Astrocyte of the hippocampus (primary cell): ENCODE data around the gene RTL3.
"Not testable (repeated sequence)": the region's sequence is repeated elsewhere in the genome, so short reads cannot be mapped to it uniquely, and the experiment has no call there.

Experiments used
- DNase-seq: peaks from one replicate; pipeline ENCODE4 v3.0.0; 2011; ENCODE audit warnings: low read depth, low spot score

RTL3 gene, protein sequence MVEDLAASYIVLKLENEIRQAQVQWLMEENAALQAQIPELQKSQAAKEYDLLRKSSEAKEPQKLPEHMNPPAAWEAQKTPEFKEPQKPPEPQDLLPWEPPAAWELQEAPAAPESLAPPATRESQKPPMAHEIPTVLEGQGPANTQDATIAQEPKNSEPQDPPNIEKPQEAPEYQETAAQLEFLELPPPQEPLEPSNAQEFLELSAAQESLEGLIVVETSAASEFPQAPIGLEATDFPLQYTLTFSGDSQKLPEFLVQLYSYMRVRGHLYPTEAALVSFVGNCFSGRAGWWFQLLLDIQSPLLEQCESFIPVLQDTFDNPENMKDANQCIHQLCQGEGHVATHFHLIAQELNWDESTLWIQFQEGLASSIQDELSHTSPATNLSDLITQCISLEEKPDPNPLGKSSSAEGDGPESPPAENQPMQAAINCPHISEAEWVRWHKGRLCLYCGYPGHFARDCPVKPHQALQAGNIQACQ

DNA sequence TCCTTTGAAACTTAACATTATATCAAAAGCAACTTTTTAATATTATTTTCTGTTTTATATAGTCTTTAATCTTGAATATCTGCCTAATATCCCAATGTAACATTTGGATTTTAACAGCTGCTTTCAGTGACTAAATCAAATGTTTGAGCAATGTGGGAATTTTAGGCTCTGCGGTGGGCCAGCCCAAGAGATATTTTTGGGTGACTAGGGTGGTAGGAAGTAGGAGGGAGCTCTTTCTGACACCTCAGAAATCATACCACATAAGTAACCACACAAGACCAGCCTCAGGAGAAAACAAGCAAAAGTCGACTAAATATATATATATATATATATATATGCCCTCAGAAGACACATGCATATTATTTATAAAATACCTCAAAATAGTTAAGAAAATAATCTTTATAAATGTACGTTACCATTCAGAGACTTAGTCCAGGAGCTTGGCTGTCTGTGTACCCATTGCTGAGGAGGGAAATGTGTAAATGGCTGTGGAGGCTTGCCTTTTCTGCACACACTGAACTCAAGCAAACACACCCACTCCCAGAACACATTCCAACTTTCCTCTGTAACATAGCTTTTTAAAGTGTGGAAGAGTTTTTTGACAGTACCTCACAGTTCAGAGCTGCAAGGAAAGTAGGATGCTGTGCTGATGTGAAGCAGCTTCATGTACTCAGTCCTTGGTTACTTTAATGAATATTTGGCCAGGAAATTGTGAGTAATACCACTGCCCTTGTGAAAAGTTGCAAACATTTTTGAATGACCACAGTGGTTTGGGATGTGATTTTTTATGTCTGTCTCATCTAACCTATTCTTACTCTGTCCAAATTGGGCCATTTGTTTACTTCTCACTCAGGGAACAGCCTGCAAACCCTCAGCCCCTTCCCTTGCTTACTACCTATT lies at the start of gene RTL3:
Gene RTL3 (minus strand): TSS at position 484 of the 900 bp plus-strand sequence. CDS start 908 bp downstream, outside the sequence.
- peak; percentile 84 for DNase-seq

DNA sequence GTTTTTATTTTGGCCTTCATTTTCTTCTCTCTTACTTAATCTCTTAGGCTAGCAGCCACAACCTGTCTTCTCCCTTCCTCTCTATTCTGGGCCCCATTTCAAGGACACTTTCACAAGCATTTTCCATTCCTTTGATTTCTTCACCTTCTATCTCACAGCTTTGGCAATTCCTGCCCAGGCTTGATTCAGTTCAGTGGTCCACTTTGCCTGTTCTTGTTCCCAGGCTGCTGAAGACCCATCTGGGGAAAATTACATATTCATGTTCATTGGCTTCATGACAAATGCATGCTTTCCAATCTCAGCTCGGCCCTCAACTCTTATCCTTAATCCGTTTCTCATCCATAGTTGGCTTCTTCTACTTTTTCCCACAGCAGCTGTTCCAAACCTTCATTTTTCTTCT lies 49.7 kb upstream of the RTL3 start:
- DNase-seq, result no peak

DNA sequence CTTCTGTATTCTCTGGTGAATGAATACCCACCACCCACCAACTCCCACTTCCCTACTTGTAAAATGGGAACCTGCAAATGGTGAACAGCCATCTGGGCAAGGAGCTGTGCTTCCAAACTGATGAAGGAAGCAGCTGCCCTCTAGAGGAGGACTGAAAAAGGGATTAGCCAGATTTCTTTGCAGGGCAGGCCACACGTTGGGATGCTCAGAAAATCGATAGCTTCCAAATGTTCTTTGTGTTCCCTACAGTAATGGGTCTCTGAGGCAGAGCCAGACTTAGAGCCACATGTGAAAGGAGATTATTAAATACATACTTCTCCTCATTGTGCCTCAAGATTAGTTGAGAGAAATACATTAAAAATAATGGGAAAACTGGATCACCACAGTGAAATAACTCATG lies 49.1 kb upstream of the RTL3 start:
- DNase-seq, result peak; percentile 49

DNA sequence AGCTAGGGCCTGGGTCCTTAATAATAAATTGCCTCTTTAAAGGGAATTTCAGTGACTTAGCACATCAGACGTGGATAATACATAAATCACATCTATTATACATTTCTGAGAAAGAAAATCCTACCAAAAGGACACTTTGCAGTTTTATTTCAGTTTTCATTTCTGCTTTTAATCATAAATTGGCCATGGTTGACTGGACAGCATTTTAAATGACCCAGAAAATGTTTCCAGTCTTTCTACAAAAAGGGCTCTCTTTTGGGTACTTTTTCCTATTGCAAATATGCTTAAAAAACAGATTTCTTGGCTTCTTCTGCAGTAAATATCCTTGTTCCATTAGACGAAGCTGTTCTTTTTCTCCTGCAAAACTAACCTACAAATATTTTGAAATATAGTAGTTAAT lies 46.9 kb upstream of the RTL3 start:
- DNase-seq, result no peak

DNA sequence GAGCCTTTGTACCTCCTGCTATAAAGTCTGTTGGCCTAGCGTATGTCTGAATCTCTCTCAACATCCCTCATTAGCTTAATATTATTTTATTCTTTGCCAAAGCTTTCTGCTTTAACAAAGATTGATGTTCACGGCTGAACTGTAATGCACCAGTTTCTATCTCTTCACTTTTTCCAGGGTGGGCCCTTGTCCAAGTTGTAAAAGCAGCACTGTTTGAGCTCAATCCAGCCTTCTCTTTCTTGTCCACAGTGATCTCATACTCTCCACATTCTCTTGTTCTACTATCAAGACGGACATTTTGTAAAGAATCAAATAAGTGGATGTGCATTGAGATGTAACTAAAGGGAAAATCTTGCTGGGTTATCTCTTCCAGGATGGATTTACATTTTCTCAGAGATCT lies 34.4 kb upstream of the RTL3 start:
- DNase-seq, result no peak

DNA sequence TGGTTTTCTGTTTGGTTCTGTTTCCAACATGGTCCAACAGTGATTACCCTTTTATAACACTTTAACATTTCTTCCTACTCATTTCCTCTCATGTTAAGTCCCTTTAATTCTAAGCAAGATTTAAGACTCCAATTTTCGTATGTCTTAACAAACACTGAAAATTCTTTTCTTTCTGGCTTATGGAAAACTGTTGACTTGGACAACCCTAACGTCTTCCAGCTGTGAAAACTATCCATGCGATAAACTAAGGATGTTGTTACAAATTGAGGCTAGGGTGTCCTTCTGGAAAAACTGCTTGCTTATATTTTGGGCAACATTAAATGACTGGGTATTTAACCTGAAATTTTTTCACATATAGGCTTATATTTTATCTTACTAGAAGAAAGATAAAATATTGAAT lies 33.9 kb upstream of the RTL3 start:
- no peak for DNase-seq

DNA sequence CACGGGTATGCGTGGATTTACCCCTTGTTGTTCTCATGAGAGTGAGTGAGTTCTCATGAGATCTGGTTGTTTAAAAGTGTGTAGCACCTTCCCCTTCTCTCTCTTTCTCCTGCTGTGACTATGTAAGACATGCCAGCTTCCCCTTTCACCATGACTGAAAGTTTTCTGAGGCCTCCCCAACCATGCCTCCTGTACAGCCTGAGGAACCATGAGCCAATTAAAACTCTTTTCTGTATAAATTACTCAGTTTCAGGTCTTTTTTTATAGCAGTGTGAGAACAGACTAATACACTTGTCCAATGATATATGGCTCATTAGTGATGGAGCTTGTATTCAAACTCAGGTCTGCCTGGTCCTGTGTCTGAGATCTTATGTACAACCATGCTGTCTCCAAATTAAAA lies 28.5 kb upstream of the RTL3 start:
- DNase-seq, result no peak

DNA sequence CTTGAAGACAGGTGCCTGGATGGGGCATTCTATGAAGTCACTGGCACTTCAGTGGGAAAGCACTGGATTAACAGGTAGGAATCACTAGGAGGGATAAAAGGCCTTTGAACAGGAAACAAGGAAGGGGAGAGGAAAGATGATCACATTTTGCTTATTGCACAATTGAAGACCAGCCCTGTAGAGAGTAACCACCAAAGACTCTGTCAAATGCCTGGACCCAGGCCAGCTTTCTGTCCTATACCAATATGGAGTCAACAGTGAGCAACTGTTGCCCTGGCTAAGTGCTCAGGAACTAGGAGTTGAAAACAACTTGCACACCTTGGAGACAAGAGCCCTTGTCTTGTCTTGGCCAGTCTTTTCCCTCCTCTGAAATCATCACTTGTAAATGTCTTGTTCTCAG lies 14.1 kb upstream of the RTL3 start:
- no peak for DNase-seq

DNA sequence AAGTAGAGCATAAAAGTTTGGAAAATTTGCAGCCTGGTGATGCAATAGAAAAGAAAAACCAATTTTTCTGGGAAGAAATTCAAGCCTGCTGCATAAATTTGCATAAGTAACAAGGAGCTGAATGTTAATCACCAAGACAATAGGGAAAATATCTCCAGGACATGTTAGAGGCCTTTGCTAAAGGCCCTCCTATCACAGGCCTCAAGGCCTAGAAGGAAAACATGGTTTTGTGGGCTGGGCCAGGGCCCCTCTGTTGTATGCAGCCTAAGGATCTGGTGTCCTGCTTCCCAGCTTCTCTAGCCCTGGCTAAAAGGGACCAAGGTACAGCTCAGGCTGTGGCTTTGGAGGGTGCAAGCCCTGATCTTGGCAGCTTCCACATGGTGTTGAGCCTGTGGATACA lies 6.2 kb upstream of the RTL3 start:
- DNase-seq, result peak; percentile 37

DNA sequence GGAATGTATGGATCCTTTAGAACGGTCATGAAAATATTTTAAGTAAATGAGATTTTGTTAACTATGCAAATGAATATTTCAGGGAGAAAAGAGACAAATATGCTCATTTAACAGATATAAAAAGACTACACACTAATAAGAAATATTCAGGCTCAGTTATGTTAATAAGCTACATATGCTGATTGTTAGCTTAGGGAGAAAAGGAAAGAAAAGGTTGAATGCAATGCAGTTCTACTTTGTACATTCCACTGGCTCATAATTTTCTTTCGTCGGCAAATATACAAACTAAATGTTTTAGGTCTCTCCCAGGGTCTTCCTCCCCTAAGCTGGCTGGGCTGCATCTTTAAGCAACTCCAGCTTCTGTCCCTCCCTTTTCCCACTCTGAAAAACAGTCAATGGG lies 2.7 kb upstream of the RTL3 start:
- no peak for DNase-seq

DNA sequence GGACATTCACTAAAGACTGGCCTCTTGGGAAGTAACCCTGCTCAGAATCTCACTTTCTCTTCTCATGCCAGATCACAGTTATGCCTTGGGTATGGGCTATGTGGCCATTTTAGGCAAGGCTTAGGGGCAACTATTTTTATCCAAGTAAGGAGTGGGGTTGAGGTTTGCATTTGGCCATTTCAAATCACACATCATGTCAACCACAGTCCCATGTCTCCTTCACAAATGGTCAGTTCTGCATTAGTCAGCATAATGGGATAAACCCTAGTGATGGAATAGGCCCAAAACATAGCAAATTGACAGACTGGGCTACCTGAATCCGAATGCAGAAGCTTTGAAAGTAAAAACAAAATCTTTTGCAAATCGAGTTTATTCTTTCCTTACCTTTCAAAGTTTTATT lies 827 bp upstream of the RTL3 start:
- peak; percentile 18 for DNase-seq

DNA sequence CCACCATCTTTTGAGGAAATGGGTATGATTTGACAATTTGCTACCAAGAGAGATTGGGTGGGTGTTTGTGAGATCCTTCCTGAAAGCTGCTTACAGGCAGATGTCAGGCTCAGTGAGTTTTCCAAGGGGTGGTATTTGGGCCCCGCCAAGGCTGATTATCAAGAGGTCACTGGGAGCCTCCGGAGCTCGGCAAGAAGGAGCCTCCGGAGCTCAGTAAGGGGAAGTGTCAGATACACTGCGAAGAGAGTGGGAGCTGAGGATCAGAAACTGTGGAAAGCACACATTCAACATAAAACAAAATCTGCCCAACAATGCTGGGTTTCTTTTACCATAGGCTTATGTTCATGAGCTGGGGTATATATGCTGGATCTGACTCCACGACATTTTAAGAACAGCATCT lies 714 bp downstream of the RTL3 start:
- no peak for DNase-seq

DNA sequence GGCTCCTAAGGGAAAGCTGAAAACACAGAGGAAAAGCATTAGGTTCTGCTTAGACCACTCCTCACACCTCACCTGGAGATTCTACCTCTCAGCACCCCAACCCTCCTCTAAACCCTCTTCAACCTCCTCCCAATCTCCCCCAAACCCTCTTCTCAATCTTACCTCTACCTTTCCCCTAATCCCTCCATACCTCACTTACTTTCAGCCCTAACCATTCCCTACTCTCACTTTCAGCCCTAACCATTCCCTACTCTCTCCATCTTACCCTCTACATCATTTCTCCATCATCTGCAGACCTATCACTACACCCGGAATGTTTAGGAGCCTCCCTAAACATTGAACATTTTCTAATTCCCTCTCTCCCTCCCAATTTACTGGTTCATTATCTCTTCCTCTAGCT lies 3.5 kb downstream of the RTL3 start:
- DNase-seq, result no peak

DNA sequence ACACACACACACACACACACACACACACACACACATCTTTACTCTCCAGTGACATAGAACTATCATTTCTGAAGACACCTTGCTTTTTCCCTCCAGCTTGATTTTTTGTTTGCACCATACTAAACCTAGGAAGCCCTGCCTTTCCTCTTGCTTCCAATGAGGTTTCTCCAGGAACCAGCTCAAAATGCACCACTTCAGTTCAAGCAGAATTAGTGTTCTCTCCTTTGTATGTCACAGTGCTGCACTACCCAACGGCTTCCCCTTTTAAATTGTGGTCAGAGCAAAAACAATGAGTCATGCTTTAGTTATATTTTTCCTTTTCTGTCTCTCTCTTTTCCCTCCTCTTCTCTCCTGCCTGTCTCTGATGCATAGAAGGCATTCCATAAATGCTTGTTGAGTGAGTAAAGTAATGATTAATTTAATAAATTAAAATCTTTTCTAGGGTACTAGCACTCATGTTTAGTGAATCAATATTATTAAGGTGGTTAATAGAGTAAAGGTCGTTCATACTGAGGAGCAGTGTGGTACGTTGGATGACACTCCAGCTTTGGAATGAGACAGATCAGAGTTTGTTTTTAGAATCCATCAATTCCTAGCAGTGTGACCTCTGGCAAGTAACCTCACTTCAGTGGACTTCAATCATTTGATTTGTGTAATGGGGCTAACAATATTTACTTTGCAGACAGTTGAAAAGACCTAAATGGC lies 5.9 kb downstream of the RTL3 start:
- DNase-seq, result peak; percentile 82

DNA sequence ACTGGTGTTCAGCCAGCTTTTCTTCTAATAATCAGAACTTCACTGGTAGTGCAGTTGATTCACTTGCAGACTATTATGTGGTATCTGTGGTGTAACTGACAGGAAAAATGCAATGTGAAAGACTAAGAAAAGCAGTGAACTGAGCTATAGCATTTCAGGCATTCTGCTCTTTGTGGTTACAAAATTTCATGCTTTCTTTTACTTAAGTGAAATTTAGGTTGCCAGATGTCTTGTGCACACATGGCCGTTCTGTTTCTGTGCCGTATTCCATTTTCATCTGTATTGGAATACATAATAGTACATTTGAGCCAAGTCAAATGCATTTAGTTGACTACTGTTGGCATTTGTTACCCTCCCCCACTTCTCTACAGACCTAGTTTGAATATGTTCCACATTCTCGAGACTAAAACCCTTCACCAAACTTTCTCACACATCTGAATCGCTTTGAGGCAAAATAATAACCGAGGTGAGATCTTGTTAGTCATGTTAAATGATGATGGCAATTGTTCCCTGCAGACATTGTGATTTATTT lies 8.2 kb downstream of the RTL3 start:
- peak; percentile 65 for DNase-seq

DNA sequence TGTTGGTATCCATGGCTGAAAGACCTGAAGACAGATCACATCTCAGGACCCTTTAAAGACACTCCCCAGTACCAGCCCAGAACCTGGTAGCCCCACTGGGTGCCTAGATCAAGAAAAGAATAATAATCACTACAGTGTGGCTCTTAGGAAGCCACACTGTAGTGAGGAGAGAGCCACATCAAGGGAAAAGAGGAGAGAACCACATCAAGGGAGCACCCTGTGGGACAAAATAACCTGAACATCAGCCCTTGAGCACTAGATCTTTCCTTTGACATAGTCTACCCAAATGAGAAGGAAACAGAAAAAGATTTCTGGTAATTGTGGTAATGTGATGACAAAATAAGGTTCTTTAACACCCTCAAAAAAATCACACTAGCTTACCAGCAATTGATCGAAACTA lies 15.3 kb downstream of the RTL3 start:
- DNase-seq, result no peak

DNA sequence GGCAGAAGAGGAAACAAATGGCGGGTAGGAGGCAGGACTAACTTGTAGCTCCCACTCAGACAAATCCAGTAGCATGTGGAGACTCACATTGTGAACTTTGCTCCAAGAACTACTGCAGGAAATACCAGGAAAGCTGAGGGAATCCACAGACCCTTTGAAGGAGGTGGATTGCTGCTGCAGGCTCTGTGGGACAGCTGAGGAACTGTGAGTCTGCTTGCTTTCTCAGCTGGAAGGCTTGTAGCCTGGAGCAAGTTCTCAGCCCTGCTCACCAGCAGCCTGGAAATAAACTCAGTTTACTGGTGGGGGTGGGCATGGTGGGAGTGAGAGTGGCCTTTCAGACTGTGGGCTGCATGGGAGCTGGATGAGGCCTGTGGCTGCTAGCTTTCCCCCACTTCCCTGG lies 16.0 kb downstream of the RTL3 start:
- no peak for DNase-seq

DNA sequence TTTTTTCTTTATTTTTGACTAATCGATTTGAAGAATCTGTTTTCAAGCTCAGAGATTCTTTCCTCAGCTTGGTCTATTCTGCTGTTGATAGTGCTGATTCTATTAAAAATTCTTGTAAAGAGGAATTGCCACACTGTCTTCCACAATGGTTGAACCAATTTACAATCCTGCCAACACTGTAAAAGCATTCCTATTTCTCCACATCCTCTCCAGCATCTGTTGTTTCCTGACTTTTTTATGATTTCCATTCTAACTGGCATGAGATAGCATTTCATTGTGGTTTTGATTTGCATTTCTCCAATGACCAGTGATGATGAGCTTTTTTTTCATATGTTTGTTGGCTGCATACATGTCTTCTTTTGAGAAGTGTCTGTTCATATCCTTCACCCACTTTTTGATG lies 23.0 kb downstream of the RTL3 start:
- DNase-seq, result not testable (repeated sequence)

DNA sequence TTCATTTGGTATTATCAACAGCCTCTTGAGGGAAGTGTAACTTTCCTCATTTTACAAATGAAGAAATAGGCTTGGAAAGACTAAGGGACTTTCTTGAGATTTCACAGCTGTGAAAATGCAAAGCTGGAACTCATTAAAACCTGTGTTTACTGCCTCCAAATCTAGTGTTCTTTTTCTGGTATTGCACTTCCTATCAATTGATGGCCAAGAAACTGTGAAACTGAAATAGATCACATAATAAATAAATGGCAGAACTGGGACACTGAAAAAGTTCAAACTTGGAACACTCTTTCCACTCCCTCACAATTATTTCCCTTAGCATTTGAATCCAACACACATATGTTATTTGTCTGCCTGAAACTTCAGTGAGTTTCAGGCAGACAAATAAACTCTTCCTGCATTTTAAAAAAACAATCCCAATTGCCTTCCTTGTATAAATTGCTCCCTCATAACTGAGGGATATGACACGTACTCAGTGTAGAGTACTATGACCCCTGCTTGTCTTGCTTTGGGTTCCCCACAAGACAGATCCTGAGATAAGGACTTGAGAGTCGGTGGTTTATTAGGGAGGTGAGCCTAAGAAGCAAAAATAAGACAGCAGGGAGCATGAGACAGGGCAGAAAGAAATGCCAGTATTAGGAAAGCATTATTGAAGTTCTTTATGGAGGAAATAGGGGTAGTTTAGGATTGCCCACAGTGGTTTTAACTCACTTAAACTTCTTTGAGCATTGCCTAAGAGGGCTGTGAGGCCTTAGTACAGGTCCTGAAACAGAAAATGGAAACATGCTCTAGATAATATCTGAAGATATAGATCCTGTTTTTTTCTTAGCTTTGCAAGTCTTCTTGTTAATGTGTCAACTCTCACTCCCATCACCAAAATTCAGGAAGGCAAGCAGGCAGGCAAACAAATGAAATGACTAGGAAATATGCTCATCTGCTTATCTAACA lies 33.9 kb downstream of the RTL3 start:
- no peak for DNase-seq

DNA sequence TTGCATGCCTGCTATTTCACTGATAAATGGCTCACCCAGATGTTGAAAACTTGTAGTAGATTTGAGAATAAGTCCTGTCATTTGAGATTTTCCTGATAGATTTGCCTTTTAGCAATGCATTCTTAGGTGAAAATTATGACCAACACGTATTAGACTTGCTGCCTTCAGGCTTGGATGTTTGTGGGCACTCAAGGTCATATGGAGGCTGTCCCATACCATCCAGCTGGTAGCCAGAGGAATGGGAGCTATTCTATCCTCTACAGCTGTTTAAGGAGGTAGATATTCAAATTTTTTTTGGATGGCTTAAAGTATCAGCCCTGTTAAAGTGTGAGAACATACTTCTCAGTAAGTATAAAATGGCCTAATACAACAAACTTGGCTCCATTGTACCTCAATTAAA lies 34.7 kb downstream of the RTL3 start:
- DNase-seq, result no peak

DNA sequence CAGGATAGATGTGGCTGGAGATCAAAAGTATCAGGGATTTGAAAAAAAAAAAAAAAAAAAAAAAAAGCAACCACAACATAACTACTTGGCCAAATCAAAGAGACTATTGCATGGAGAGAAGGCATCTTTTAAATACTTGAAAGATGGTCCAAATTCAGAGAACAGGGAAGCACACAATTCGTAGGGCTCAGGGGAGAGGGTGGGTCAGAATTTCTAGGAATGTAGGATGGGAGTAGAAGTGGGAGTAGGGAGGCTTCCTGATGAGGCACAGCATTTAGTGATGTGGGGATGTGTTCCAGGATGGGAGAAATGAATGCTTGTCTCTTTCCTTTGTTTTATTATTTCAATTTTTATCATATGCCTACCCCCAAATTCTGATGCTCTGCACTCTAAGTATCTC lies 36.3 kb downstream of the RTL3 start:
- DNase-seq, result no peak
